NCI-H69 (cell line): ENCODE measurements around the gene SFRP5.

ENCODE experiments used
- DNase-seq: peaks from one replicate; lab custom pipeline; 2025; lab: John Stamatoyannopoulos, UW

The SFRP5 gene

DNA sequence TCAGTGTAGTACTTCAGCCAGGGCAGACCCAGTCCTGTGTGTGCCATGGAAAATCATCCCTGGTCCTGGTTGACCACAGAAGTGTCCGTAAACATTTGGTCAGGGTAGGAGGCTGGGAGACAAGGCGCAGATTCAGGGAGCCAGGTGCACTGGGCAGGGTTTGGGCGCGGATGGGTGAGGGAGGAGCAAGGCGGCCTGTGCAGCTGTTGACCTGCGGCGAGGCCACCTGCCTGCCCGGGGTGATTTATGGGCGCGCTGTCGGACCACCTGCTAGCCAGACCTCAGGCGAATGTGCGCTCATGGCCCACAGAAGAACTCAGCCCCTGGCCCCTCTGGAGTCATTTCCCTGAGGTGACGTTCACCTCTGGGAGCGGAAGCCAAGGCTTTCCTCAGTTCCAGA, 6.6 kb downstream of the SFRP5 start:
- DNase-seq, result peak; percentile 84

DNA sequence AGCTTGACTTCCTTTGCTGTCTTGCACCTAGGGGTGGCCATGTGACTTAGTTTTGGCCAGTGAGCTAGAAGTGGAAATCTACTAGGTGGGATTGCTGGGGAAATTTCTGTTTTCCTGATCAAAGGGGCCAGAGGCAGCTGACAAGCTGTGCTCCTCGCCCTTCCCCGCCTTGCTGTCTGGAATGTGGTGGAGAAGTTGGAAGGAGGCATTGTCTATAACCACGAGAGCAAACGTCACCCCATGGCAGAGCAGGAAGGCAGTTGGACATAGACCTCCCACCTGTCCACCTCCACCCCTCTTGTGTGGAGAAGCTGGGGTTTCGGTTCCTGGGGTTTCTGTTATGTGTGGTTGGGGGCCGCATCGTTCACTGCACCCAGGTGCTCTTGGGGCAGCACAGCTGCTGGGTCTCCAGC, 7.3 kb downstream of the SFRP5 start:
- peak; percentile 12 for DNase-seq

DNA sequence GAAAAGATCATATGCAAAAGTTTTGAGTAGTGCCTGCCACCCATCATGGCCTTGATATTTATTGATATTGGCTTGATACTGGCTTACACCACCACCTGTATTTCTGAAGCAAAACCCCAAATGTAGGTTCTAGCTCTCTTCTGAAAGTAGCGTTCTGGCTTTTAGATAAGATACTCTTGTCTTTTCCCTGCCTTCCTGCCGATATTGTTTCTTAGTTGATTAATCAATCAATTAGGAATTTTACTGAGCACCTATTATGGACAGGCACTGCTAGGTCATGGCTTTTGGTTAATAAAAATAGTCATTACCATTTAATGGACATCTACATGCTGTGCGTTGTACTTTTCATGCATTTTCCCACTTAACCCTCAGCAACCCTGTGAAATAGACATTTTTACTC, 7.9 kb downstream of the SFRP5 start:
- no peak for DNase-seq

DNA sequence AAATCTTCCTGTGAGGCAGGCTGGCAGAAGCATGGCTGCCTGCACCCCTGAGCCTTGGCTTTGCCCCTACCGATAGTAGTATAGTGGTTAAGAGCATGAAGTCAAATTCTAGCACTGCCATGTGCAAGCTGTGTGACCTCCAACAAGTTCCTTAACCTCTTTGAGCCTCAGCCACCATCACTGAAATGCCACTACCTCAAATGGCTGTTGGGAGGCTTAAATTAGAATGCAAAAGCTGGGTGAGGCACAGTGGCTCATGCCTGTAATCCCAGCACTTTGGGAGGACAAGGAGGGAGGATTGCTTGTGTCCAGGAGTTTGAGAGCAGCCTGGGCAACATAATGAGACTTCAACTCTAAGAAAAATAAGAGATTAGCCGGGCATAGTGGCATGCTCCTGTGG, 8.4 kb downstream of the SFRP5 start:
- DNase-seq, result no peak

DNA sequence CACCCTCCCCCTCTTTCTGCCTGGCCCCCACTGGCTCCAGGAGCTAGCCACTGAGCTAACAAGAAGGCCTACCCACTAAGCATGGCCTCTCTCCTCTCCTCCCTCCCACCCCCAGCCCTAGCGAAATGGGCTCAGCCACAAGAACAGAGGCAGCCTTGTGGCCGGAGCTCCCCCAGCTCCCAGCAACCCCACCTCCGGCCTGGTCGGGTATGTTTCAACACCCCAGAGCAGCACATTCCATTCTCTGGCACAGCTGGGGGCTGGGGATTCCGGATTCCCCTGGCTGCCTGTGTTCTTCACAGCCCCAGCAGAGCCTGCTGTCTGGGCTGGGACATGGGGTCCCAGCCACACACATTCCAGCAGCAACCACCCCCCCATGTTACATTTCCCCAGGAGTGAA, 9.0 kb downstream of the SFRP5 start:
- DNase-seq, result no peak

DNA sequence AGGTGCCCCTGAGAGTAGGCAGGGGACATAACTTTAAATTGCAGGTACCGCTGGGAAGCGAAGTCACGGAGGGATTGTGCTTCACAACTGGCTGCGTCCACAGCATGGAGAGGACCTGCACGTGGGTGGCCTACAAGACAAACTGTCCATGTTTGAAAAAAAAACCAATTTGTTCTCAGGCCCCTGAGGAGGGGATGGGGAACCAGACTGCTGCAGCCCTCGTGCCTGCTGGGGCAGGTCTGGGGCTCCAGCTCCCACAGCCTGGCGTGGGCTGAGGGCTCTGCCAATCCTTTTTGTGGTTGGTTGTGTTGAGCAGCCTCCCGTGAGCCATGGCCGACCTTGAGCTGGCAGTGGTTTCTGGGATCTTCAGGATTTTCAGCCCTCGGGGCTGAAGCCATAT, 9.7 kb downstream of the SFRP5 start:
- DNase-seq, result no peak

DNA sequence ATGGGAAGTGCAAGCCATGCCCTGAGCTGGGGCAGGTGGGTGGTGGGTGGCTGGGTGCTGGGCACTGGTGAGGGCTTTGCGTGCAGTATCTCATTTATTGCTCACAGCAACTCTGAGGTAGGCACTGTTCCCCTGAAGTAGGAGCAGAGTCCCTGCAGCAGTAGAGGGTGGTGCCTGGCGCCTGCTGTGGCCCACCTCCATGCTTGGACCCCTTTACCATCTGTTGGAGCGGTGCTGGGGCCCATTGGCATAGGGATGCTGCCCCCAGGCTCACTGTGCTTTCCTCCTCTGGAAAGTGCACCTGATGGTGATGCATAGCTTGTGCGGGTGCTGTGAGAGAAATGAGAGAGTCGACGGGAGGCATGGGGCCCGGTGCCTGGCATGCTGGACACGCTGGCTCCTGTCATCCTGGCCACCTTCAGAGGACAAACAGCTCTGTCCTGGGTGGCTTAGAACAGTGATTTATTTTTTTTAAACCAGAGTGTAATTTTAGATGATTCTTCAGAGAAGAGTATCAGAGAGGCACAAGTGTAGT, 10.4 kb downstream of the SFRP5 start:
- DNase-seq, result no peak

DNA sequence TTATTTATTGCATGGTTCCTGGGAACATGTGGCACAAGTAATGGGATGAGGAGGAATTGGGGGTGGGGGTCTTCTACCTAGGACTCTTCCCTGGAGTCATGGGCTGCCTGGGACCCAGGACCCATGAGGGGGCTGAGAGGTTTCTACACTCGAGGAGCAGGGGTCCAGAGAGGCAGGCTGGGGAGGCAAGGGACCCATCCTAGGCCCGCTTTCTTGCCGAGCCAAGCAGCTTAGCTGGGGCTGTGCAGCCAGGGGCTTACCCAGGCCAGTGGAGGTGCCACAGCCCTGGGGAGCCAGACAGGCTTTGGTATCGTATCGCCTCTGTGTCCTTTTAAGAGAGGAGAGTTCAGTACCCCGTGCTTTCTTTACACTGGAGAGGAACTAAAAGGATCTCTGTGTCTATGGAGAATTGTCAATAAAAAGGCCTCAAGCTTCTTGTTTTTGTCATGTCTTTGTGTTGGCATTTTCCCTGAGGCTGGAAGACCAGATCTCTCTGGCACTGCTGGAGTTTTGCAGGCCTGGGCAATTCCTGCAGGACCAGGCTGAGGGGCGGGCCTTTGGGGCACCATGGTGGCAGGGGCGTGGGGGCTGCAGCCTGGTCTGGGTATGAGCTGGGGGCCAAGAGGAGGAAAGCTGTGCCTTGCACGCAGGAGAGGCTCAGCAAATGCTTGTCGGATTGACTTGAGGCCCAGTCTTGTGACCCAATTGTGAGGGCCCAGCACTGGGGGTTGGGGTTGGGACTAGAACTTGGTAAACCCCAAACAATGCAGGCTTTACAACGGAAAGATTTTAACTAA, 11.1 kb downstream of the SFRP5 start:
- no peak for DNase-seq

DNA sequence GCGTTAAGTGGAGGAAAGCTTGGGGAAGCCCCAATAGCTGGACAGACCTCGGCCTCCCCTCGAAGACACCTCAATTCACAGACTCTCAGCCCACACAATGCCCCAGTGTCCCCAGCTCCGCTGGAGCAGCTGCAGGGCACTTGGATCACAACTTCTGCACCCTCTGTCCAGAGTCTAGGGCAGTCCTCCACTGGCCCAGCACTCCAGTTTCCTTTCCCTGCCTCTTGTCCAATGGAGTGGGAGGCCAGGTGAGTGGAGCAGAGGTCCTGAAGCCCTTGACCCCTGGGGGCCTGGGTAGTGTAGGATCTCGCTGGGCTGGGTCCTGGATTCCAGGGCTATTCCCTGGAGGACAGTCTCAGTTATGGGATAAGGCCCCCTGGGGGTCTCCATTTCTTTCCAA, 11.9 kb downstream of the SFRP5 start:
- no peak for DNase-seq

DNA sequence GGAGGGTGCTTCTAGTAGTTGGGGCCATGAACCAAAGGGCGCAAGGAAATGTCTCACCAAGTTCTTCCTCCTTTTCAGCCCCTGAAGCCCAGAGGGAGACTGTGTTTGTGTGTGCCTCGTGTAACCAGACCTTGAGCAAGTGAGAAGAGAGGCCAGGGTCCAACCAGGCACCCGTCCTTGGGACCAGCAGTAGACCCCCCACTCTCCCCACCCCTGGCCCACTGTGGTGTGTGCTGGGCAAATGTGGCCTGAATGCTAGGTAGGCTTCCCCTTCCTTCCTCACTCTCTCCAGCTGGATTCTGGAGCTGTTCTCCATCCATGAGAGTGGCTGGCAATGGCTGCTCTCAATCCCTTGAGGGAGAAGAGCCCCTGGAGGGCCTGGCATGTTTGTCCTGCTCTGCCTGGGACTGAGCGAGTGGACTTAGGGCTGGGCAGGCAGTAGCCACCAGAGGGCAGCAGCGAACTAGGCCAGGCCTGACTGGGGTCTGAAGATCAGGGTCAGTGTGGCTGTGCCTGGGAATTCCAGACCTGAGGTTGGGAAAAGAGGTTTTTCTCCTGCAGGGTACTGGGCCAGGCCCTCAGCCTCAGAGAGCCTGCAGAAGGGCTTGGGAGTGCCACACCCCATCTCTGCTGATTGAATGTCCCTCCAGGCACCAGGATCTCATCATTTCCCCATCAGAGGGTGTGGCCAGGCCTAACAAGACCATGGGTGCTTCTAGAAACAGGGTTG, 12.5 kb downstream of the SFRP5 start:
- peak; percentile 60 for DNase-seq

DNA sequence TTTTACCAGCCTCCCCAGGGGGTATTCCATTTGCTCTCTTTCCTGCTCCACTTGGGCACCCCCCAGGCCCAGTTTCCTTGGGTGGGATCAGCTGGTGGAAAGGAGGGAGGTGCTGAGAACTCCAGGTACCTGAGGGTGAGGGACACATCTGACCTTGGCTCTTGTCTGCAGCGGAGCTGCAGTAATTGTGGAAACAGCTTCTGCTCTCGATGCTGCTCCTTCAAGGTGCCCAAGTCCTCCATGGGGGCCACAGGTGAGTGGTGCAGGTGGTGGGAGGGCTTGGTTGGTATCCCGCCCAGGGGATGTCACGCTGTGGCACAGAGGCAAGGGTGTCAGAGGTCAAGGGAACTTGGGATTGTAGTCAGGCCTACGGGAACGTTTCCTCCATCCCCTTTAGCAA, 14.3 kb downstream of the SFRP5 start:
- no peak for DNase-seq

DNA sequence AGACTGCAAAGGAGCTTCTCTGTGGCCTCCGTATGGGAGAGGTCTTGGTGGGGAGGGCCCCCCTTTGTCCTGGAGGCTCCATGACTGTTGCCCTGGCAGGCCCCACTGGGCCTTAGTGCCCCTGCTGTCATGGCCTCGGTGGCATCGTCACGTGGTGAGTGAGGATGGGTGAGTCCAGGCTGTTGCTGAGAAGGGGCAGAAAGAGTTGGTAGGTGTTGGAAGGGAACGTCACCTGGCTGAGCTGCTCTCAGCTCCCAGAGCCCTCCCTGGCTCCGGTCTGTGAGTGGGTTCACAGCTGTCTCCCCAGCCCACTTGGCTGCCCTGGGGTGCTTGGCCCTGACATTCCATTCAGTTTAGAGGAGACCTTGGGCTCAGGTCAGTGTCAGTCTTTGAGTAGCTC, 16.1 kb downstream of the SFRP5 start:
- no peak for DNase-seq

DNA sequence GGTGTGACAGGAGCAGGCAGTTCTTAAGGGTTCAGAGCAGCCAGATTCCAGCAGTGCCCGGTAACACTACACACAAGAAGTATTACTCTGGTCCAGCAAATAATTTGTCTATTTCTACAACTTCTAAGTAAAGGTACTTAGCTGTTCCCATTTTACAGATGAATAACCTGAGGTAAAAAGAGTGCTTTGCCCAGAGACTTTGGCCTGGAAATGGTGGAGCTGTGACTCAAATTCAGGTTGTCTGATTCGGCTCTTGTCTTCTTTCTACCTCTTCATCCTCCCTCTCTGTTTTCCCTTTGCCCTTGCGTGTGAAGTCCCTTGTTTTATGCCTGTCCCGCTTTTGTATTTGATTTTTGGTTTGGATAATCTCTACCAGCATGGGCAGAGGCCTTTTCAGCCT, 17.1 kb downstream of the SFRP5 start:
- no peak for DNase-seq

DNA sequence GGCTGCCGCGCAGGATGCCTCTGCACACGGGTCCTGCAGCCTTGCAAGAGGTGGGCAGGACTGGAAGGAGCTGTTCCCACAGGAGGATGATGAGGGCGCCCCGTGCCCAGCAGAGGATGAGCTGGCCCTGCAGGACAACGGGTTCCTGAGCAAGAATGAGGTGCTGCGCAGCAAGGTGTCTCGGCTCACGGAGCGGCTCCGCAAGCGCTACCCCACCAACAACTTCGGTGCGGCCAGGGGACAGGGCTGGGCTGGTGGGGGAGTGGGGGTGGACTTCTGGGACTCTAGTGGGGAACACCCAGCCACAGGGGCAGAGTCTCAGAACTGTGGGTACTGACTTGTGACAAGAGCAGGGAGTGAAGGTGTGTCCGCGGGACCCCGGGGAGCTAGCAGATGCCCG, 18.8 kb downstream of the SFRP5 start:
- DNase-seq, result no peak

DNA sequence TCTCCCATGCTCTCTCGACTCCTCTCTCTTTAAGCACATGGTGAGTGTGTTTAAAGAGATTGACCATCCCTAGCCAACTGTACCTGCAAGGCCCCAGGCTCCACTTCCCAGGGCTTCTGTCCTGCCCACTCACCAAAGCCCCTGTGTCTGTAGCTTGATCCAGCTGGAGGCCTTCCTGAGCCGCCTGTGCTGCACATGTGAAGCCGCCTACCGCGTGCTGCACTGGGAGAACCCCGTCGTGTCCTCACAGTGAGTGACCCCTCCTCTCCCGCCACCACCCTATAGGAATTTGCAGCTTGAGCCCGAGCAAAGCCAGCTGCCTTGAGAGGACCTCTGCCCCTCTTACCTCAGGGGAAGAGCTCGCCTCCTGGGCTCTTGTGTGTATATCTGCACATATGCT, 23.7 kb downstream of the SFRP5 start:
- DNase-seq, result no peak

DNA sequence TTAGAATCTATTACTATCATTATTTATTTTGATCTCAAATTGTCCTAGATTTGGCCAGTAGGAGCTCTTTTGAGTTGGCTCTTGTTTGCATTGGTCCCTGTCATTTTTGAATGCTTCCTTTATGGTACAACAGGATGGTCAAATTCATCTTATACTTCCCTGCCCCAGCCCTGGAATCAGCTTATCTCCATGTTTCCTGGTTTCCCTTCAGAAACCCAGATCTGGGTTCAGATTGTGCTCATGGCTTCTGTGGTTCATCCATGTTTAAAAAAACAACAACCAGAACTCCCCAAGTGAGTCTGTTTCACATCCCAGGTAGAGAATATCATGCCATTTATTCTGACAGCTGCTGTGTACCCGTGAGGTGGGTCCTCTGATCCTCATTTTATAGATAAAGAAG, 24.2 kb downstream of the SFRP5 start:
- no peak for DNase-seq

DNA sequence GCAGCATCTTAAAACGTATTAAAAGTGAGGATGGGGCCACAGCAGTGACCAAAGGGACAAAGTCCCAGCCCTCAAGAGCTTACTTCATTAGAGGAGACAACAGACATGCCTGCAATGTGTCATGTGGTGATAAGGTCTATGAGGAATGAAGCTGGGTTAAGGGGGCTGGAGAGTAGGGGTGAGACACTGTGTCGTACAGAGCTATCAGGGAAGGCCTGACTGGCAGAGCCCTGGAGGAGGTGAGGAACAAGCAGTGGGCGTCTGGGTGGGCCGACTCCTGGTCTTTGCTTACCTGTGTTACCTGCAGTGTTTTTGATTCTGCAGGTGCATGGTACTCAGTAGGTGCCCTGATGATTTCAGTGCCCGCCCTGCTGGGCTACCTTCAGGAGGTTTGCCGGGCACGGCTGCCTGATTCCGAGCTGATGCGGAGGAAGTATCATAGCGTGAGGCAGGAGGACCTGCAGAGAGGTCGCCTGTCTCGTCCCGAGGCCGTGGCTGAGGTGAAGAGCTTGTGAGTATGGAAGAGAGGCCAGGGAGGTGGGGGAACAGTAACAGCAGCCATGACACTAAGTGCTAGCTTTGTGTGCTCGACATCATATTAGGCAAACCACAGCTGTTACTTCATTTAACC, 27.3 kb downstream of the SFRP5 start:
- no peak for DNase-seq

DNA sequence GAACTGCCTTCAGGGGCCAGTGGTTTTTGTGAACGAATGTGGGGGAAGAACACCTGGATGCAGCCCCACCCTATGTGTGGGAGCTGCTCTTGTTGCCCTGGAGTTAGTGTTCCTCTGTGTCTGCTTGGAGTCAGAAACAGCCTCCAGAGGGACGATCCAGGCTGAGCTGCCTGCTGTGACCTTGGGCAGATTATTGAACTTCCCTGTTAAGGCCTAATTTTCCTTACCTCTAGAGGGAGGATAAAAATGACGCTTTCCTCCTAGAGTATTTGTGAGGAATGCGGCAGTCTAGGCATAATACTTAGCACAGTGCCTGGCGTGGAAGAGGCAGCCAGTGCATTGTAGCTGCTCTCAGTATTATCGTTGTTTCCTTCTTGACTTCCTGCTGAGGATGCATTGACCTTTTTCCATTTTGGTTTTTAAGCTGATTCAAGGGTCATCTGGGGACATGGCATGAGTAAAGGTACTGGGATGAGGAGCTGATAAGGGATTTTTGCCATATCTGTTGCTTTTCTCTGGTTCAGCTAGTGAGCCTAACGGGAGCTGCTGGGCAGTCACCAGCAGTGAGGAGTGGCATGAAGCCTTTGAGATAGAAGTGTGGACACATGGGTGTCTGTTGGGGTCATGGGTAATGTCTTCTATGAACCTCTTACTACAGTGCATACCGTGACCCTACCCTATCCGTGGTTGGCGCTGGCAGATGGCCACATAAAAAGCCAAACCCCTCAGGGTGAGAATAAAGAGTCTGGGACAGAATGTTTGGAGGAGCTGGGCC, 28.4 kb downstream of the SFRP5 start:
- peak; percentile 8 for DNase-seq

DNA sequence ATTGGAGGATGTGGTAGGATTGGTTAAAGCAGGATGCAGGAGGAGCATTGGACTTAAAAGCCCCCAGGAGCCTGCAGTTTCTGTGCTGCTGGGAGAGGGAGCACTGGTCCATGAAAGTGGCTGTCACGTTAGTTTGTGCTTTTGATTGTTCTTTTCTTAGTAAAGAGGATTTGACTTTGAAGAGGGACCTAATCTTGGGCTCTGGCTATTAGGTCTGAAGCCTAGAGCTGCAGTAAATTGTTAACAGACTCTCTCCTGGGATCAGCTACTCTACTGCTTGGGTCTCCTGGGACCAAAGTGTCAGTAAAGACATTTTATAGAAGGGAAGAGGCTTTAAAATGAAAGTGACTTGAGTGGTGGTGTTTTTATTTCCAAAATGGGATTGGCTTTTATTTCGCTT, 31.2 kb downstream of the SFRP5 start:
- DNase-seq, result no peak

DNA sequence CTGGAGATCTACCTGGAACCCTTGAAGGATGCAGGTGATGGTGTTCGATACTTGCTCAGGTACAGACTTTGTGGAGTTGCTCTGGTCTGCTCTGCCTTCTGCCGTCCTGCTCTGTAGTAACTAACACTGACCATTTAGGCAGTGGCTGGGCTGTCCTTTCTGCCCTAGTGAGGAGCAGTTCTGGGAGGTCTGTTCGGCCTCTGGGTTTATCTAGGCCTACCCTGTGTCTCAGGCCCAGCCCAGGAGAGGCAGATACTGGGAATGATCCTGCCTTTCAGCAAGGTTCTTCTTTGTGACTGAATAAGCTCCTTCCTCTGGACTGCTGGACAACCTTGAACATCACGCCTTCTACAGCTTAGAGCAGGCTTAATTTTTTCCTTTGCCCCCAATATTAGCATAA, 33.2 kb downstream of the SFRP5 start:
- DNase-seq, result no peak

DNA sequence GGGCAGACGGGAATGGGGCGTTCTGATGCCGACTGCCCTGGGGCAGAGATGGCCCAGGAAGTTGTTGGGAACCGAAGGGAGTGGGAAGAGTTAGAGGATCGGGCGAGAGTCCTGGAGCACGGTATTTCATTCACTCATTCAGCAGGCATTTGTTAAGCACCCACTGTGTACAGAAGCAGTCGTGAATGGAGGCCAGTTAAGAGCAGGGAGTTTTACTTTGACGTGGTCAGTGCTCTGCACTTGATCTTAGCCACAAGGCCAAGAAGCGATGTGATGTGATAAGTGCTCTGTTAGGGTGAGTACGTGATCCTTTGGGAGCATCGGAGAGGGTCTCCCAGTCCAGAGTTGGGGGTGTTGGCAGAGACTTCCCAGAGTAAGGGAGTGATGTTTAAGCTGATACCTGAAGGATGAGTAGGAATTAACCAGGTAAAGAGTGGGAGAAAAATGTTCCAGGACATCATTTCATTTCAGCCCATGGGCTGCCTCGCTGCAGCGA, 34.0 kb downstream of the SFRP5 start:
- no peak for DNase-seq
